Lower leg skin (tissue), 4 donors: ENCODE data around the gene ARHGEF6. TPM values are rescaled to one million over a fixed set of nuclear protein-coding genes. Genes with fewer than 3 reads are reported as not detected.

ENCODE experiments used
- DNase-seq, 2 donors: peaks; one replicate each; pipeline ENCODE4 v3.0.0-alpha.2; 2019; ENCODE audit warnings: low spot score in 2 of 2
- H3K4me3 ChIP-seq: fragments of 200-600 bp; sonication (generic); 2 replicates; pipeline ENCODE4 v1.5.1; 2017; ENCODE audit warnings: mild to moderate bottlenecking, low read depth; ENCODE audit not compliant: poor library complexity, severe bottlenecking
- POLR2A ChIP-seq, 2 donors: fragments of 450-650 bp; IDR thresholded peaks; one replicate each; pipeline ENCODE4 v1.6.1; 2016 to 2017; ENCODE audit warnings: antibody characterized with exemption in 2 of 2, mild to moderate bottlenecking in 1 of 2, moderate library complexity in 1 of 2
- WGBS, 2 donors: methylation state at CpG; one replicate each; pipeline ENCODE4 v1.1.5; 2018; 5-methylcytosine and 5-hydroxymethylcytosine counted together
- intact Hi-C: fragments of 100-400 bp; cut with DNase I; formaldehyde crosslinking; loops from one replicate; pipeline ENCODE4 v1.15.0; 2023; ENCODE audit warnings: low total_unique reads
- total RNA-seq, 4 donors: library from RNA; depleted of rRNA; stranded (reverse); fragments of >200 nt; gene quantifications; one replicate each; pipeline ENCODE4 v1.1.0, GENCODE V29; 2016
- TF ChIP-seq, protein P1 (sequence below), 3 donors: fragments of 450-650 bp; IDR thresholded peaks; one replicate each; pipeline ENCODE4 v1.5.1; 2016; ENCODE audit warnings: antibody characterized with exemption in 3 of 3, mild to moderate bottlenecking in 3 of 3, moderate library complexity in 2 of 3

ARHGEF6 gene
- total RNA-seq, 4 donors from 2014 or later: 5.8 to 9.6 (median 7.9) TPM

DNA sequence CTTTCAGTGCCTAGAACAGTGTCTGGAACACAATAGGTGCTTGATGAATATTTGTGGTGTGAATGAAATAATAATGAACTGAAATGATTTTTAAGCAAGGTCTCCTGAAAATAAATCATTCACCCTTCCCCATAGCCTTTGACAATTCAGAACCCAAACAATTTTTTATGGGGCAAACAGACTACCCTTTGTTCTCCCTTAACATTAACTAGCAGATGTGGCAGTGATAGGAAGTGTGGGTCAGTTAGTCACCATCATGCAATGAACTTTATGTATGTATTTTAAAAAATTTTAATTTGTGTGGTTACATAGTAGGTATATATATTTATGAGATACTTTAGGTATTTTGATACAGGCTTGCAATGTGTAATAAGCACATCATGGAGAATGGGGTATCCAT is 160.0 kb downstream of the ARHGEF6 start:
- TF ChIP-seq, protein P1, sequence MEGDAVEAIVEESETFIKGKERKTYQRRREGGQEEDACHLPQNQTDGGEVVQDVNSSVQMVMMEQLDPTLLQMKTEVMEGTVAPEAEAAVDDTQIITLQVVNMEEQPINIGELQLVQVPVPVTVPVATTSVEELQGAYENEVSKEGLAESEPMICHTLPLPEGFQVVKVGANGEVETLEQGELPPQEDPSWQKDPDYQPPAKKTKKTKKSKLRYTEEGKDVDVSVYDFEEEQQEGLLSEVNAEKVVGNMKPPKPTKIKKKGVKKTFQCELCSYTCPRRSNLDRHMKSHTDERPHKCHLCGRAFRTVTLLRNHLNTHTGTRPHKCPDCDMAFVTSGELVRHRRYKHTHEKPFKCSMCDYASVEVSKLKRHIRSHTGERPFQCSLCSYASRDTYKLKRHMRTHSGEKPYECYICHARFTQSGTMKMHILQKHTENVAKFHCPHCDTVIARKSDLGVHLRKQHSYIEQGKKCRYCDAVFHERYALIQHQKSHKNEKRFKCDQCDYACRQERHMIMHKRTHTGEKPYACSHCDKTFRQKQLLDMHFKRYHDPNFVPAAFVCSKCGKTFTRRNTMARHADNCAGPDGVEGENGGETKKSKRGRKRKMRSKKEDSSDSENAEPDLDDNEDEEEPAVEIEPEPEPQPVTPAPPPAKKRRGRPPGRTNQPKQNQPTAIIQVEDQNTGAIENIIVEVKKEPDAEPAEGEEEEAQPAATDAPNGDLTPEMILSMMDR (IDR thresholded peaks at IDR 0.05): no peak
- no peak for TF ChIP-seq POLR2A (IDR thresholded peaks at IDR 0.05)
- intact Hi-C loops: no loop called here
- DNase-seq: no peak
- H3K4me3 ChIP-seq: no peak overlapping the region

DNA sequence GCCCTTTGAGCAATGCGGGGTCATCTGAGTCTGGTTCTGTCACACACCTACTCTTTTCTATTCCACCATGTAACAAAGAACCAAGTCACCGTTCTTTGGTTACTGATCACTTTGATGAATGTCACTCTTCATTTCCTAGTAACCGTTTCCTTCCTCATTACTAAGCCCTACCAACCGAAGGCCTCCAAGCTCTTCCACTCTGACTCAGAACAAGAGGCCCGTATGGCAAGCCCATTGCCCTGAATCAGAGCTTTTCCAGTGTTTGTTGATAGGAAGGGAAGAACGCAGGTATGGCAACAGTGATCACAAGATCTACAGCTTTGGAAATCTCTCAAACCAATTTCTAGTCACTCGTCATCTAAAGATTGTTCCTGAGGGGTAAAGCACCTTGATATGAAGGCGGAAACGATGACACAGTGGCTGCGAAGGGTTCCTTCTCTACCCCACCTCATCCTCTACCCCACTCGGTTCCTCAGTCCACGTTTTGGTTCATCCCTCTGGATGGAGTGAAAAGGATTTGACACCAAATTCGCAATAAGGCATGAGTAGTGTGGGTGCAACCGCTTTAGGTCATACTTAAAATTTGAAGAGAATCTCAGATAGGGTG is 160.7 kb downstream of the ARHGEF6 start:
- intact Hi-C loops: no loop called here
- DNase-seq: no peak
- TF ChIP-seq, protein P1 (IDR thresholded peaks at IDR 0.05): no peak
- no peak for TF ChIP-seq POLR2A (IDR thresholded peaks at IDR 0.05)
- WGBS, 2 donors: 73 to 88% methylated on average over 14 of the region's 14 CpGs
- no peak overlapping the region for H3K4me3 ChIP-seq

DNA sequence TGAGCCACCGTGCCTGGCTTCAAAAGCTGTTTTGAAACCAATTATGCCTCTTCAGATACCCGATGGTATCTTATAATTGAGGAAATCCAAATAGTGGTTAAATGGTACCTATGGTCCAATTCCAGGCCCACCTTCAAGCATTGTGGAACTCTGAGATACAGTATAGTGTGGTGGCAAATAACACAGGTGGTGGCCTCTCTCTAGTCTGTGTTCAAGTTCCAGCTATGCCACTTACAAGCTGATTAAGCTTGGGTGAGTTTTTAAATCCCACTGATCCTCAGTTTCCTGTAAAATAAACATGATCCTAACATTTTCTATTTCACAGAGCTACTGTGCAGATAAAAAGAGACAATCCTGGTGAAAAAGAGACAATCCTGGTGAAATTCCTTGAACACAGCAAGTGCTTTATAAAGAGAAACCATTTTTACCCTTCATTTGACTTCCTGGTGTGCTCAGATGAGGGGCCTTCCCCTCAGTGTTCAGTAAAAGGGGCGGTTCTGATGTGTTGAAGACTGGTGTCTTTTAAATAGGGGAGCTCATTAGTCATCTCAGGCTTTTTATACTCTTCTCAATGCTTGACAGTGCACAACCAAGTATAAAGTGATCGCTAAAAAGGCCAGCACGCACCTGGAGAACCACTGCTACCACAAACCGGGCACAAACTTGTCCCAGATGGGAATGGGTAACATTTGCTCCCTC is 163.6 kb downstream of the ARHGEF6 start:
- intact Hi-C loops: no loop called here
- TF ChIP-seq POLR2A (IDR thresholded peaks at IDR 0.05): no peak
- no peak for DNase-seq
- WGBS, 2 donors: 67 to 92% methylated on average over 6 of the region's 6 CpGs
- no peak overlapping the region for H3K4me3 ChIP-seq

Other genes starting within 250 kb of the ARHGEF6 start
- under 1 TPM in 1 of 4 donors, not detected in 3; 0.76 TPM for gene VGLL1, start 248.7 kb downstream of the ARHGEF6 start, total RNA-seq
- not detected for gene CD40LG, start 132.8 kb downstream of the ARHGEF6 start, total RNA-seq
- gene RBMX, start 99.8 kb upstream of the ARHGEF6 start, total RNA-seq: 100 to 1,000 TPM; 181 to 343 (median 223) TPM